Loucy (cell line): ENCODE data around the gene SLC11A1.
A peak's percentile ranks its signal among the peaks of the same experiment; 100 is the strongest.

Experiments
- H2AFZ ChIP-seq: fragments of 200-600 bp; sonication (generic); 2 replicates; pipeline ENCODE4 v1.6.0; 2016; ENCODE audit warnings: antibody characterized with exemption, mild to moderate bottlenecking, low read length, moderate library complexity
- H3F3A ChIP-seq: fragments of 200-600 bp; 2 replicates; pipeline ENCODE4 v1.6.0; 2016; ENCODE audit warnings: antibody characterized with exemption, low read depth, mild to moderate bottlenecking
- H3K27me3 ChIP-seq: fragments of 200-600 bp; sonication (generic); 2 replicates; pipeline ENCODE4 v1.6.1; 2014; ENCODE audit warnings: low read length, mild to moderate bottlenecking; ENCODE audit not compliant: insufficient read depth, poor library complexity, severe bottlenecking
- H3K36me3 ChIP-seq: fragments of 200-600 bp; sonication (generic); 2 replicates; pipeline ENCODE4 v1.6.1; 2016; ENCODE audit warnings: low read length; ENCODE audit not compliant: insufficient read depth
- H3K4me1 ChIP-seq: fragments of 200-600 bp; sonication (generic); 2 replicates; pipeline ENCODE4 v1.5.1; 2014; ENCODE audit warnings: low read length, mild to moderate bottlenecking; ENCODE audit not compliant: insufficient read depth, poor library complexity, severe bottlenecking
- H3K4me2 ChIP-seq: fragments of 200-600 bp; sonication (generic); 2 replicates; pipeline ENCODE4 v1.6.0; 2014; ENCODE audit warnings: antibody characterized with exemption, low read length, low read depth, mild to moderate bottlenecking; ENCODE audit not compliant: poor library complexity, severe bottlenecking
- H3K4me3 ChIP-seq: fragments of 200-600 bp; sonication (generic); 2 replicates; pipeline ENCODE4 v1.5.1; 2014; ENCODE audit warnings: low read length, mild to moderate bottlenecking, mixed read lengths; ENCODE audit not compliant: poor library complexity, severe bottlenecking
- H3K79me2 ChIP-seq: fragments of 200-600 bp; sonication (generic); 2 replicates; pipeline ENCODE4 v1.6.1; 2014; ENCODE audit warnings: low read length; ENCODE audit not compliant: insufficient read depth
- H3K9ac ChIP-seq: fragments of 200-600 bp; sonication (generic); 2 replicates; pipeline ENCODE4 v1.6.0; 2014; ENCODE audit warnings: mild to moderate bottlenecking, low read depth, low read length, moderate library complexity; ENCODE audit not compliant: poor library complexity, severe bottlenecking
- H3K9me2 ChIP-seq: fragments of 200-600 bp; sonication (generic); replicated peaks from 2 replicates; pipeline ENCODE4 v1.6.1; 2016; ENCODE audit warnings: low read depth, low read length, mixed read lengths
- H3K9me3 ChIP-seq: fragments of 200-600 bp; sonication (generic); 2 replicates; pipeline ENCODE4 v1.6.1; 2014; ENCODE audit warnings: mild to moderate bottlenecking, antibody characterized with exemption, low read length, low read depth; ENCODE audit not compliant: insufficient read depth
- H4K20me1 ChIP-seq: fragments of 200-600 bp; sonication (generic); 2 replicates; pipeline ENCODE4 v1.6.0; 2014; ENCODE audit warnings: antibody characterized with exemption, low read length, mild to moderate bottlenecking; ENCODE audit not compliant: insufficient read depth, poor library complexity, severe bottlenecking
- CTCF ChIP-seq: fragments of 200-600 bp; sonication (generic); conservative IDR thresholded peaks from 2 replicates; pipeline ENCODE4 v1.5.1; 2014; ENCODE audit warnings: mild to moderate bottlenecking, antibody characterized with exemption, low read length
- EZH2phosphoT487 ChIP-seq: fragments of 200-600 bp; IDR thresholded peaks from 2 replicates; pipeline ENCODE4 v1.6.1; 2018; ENCODE audit warnings: antibody characterized with exemption, mild to moderate bottlenecking, moderate library complexity, borderline replicate concordance

SLC11A1 gene

GRCh38 chr2:218403810-218404209 is 21.7 kb downstream of the SLC11A1 start:
- Histone ChIP-seq H3K4me3 (peak overlapping the region; percentile 6), H3K9me3 (no peaks in the 10 kb centered on the region), H3F3A (no peaks in the 10 kb centered on the region), H4K20me1 (peaks cover 26% of the 10 kb centered on the region), H3K27me3 (no peaks in the 10 kb centered on the region), H3K4me2 (peak overlapping the region; percentile 95), H3K79me2 (peaks cover 54% of the 10 kb centered on the region), H3K9ac (peak overlapping the region; percentile 78), H3K36me3 (peaks cover 22% of the 10 kb centered on the region; the same call in 1 of the 2 replicates), H3K4me1 (peaks cover 44% of the 10 kb centered on the region), H2AFZ (no peak overlapping the region), H3K9me2 (no peaks in the 10 kb centered on the region)
- TF ChIP-seq EZH2phosphoT487 (no peak), CTCF (no peak)

GRCh38 chr2:218404351-218405085 is 22.4 kb downstream of the SLC11A1 start:
- H3K9ac ChIP-seq: peak overlapping the region; percentile 78

GRCh38 chr2:218405086-218405745 is 23.1 kb downstream of the SLC11A1 start:
- no peak overlapping the region for H2AFZ ChIP-seq
- H3F3A ChIP-seq: no peaks in the 10 kb centered on the region
- no peak for TF ChIP-seq EZH2phosphoT487
- no peak for TF ChIP-seq CTCF
- peaks cover 22% of the 10 kb centered on the region; the same call in 1 of the 2 replicates for H3K36me3 ChIP-seq
- H4K20me1 ChIP-seq: peaks cover 26% of the 10 kb centered on the region
- H3K4me3 ChIP-seq: peak overlapping the region; percentile 77
- H3K9me3 ChIP-seq: no peaks in the 10 kb centered on the region
- peak overlapping the region; percentile 95 for H3K4me2 ChIP-seq
- H3K9me2 ChIP-seq: no peaks in the 10 kb centered on the region
- H3K4me1 ChIP-seq: peaks cover 44% of the 10 kb centered on the region
- peak overlapping the region; percentile 78 for H3K9ac ChIP-seq
- H3K79me2 ChIP-seq: peaks cover 46% of the 10 kb centered on the region
- no peaks in the 10 kb centered on the region for H3K27me3 ChIP-seq

More at GRCh38 chr2:218404351-218405085, 22.4 kb downstream of the SLC11A1 start:
- peaks cover 22% of the 10 kb centered on the region; the same call in 1 of the 2 replicates for H3K36me3 ChIP-seq
- H2AFZ ChIP-seq: no peak overlapping the region
- no peaks in the 10 kb centered on the region for H3K9me3 ChIP-seq
- H4K20me1 ChIP-seq: peaks cover 26% of the 10 kb centered on the region
- peaks cover 49% of the 10 kb centered on the region for H3K79me2 ChIP-seq
- H3K9me2 ChIP-seq: no peaks in the 10 kb centered on the region
- peak overlapping the region; percentile 95 for H3K4me2 ChIP-seq
- H3F3A ChIP-seq: no peaks in the 10 kb centered on the region
- peak overlapping the region; percentile 77 for H3K4me3 ChIP-seq
- H3K27me3 ChIP-seq: no peaks in the 10 kb centered on the region
- peaks cover 44% of the 10 kb centered on the region for H3K4me1 ChIP-seq
- TF ChIP-seq EZH2phosphoT487: no peak
- no peak for TF ChIP-seq CTCF
